Omental fat pad (tissue), 4 donors: ENCODE results near the gene ADGRG1. TPM values are rescaled to one million over a fixed set of nuclear protein-coding genes. Genes with fewer than 3 reads are reported as not detected.

Experiments used
- ATAC-seq: fragments of 150-250 bp; one replicate; pipeline ENCODE4 v1.9.1; 2016; ENCODE audit warnings: mild to moderate bottlenecking, moderate library complexity; ENCODE audit not compliant: low FRiP score
- DNase-seq: peaks from one replicate; pipeline ENCODE4 v3.0.0-alpha.2; 2019; ENCODE audit warnings: low spot score
- total RNA-seq, 4 donors: library from RNA; depleted of rRNA; stranded (reverse); fragments of >200 nt; gene quantifications; one replicate each; pipeline ENCODE4 v1.1.0, GENCODE V29; 2016
- TF ChIP-seq, protein P1 (sequence below), 3 donors: fragments of 450-650 bp; IDR thresholded peaks; one replicate each; pipeline ENCODE4 v1.5.1; 2016 to 2017; ENCODE audit warnings: antibody characterized with exemption in 3 of 3, mild to moderate bottlenecking in 3 of 3, moderate library complexity in 2 of 3

Gene ADGRG1
- total RNA-seq, 4 donors from 2014 or later: 15.3 to 99.1 (median 70.5) TPM

GRCh38 chr16:57664662-57665025, 36.2 kb downstream of the ADGRG1 start:
- TF ChIP-seq, protein P1, sequence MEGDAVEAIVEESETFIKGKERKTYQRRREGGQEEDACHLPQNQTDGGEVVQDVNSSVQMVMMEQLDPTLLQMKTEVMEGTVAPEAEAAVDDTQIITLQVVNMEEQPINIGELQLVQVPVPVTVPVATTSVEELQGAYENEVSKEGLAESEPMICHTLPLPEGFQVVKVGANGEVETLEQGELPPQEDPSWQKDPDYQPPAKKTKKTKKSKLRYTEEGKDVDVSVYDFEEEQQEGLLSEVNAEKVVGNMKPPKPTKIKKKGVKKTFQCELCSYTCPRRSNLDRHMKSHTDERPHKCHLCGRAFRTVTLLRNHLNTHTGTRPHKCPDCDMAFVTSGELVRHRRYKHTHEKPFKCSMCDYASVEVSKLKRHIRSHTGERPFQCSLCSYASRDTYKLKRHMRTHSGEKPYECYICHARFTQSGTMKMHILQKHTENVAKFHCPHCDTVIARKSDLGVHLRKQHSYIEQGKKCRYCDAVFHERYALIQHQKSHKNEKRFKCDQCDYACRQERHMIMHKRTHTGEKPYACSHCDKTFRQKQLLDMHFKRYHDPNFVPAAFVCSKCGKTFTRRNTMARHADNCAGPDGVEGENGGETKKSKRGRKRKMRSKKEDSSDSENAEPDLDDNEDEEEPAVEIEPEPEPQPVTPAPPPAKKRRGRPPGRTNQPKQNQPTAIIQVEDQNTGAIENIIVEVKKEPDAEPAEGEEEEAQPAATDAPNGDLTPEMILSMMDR (IDR thresholded peaks at IDR 0.05): no peak
- no peak for ATAC-seq
- DNase-seq: no peak

DNA sequence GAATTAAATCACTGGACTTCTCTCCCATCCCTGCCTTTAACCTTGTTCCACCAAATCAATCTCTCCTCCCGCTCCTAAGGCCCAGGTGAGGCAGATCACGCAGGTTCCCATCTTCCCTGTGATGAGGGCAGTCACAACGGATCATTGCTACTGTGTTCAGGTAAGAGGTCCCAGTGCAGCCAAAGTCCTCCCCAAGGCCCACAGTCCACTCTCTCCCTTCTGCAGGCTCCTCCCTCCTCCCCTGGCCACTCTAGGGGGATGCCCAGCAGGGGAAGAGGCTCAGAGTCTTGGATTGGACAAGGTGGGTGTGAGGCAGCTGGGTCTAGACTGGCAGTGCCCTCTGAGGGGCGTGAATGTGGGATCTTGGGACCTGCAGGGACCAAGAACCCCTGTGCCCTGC, 37.1 kb downstream of the ADGRG1 start:
- ATAC-seq (no peak), DNase-seq (no peak)
- TF ChIP-seq, protein P1 (IDR thresholded peaks at IDR 0.05): no peak

DNA sequence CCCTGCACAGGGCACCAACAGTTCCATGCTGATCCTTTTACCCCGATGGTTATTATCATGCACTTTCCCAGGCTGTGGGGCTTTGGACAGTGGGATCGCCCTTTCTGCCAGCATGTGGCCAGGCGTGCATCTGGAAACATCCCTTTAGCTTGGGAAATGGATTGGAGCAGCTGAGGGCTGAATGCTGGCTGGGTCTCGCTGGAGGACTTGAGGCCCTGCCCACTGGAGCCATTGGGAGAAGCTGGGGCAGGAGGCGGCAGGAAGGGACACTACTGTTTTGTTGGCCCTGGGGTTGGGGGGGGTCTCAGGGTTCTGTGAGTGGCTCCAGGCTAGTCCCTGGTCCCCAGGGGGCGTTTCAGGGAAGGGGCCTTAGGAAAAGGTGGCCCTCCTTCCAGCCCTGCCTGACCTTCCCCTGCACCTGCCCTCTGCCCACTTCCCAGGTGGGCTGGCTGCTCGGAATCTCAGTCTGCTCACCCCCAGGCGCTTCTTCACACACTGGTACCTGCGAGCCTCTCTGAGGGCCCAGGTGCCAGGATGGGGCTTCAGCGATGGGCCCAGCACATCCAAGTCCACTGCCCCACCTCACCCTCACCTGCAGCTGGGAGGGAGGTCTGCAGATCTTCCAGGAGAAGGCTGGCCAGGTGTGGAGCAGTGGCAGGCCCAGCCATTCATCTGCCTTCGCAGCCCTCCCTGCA, 38.1 kb downstream of the ADGRG1 start:
- DNase-seq: no peak
- TF ChIP-seq, protein P1 (IDR thresholded peaks at IDR 0.05): no peak
- no peak for ATAC-seq

DNA sequence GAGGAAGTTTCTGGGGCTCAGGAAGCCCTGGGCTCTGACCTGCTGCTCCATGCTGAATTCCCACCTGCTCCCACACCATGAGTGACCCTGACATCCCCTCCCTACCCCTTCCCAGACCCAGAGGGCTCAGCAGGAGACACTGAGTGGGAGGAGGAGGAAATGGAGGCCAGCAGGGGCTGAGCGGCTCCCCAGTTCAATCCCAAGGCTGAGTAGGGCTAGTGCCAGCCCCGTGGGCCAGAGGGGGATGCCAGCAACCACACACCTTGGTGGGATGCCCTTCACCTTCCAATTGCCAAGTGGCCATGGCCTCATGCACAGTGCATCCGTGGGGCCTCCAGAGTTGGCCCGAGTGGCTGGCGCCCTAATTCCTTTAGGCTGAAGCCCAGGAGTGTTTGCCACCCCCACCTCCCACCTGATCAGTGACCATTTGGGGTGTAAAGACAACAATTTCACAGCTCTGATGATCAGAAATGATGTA, 38.7 kb downstream of the ADGRG1 start:
- ATAC-seq: no peak
- no peak for DNase-seq
- TF ChIP-seq, protein P1 (IDR thresholded peaks at IDR 0.05): no peak

DNA sequence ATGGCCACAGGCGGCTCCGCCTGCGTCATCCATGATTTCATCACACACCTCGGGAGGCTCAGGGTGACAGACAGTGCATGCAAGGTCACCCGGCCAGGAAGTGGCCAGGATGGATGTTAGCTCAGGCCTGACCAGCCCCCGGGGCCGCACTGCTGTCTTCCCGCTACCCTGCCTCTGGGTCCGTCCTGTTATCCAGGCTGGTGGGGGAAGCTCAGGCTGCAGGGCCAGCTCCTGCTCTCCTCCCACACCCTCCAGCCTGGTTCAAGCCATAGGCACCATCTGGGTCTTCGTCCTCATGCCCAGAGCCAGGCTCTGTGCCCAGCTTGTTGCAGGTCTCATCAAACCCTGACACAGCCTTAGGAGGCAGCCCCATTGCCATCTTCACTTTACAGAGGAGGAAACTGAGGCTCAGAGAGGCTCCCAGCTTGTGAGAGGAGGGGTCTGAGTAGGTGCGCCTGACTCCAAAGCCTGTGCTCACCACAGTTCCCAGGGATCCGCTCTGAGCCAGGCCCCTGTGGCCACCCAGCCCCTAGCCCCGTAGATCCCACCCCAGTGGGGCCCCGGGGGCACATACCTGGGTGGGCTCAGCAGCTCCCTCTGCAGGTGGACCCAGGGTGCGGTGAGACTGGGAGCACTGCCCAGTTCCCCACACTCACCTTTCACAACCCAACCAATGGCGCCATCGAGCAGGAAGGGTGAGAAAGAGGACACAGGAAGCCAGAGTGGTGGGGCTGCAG, 39.3 kb downstream of the ADGRG1 start:
- ATAC-seq (no peak), DNase-seq (no peak)
- TF ChIP-seq, protein P1 (IDR thresholded peaks at IDR 0.05): no peak

DNA sequence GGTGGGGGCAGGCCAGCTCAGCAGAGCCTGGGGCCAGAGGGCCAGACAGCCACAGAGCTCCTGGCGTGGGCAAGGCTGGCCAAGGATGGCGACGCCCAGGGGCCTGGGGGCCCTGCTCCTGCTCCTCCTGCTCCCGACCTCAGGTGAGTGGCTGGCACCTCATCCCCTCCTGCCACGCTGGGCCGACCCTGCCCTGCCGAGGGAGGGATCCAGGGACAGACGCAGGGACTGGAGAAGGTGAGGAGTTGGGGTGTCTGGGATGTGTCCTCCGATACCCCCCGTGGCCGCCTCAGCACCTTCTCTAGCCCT, 39.8 kb downstream of the ADGRG1 start, which contains the start of gene ADGRG3:
Gene ADGRG3, plus strand, starts transcription at position 44 of the 309 bp plus-strand sequence. Its CDS starts 42 bp downstream, at position 86.
- ATAC-seq (no peak), DNase-seq (no peak)
- TF ChIP-seq, protein P1 (IDR thresholded peaks at IDR 0.05): no peak
